ENCODE results near the gene CMC2.

The CMC2 gene

GRCh38 chr16:81008505-81008789 is 1.8 kb upstream of the CMC2 start:
- H3K36me3 ChIP-seq (ENCODE audit: control insufficient read depth in 2 of 2, insufficient read depth in 1 of 2, low read length in 2 of 2), result peaks cover 16 to 38% of the 10 kb centered on the region in 2 experiments
- H3K4me1 ChIP-seq (ENCODE audit: control insufficient read depth, insufficient read depth, low read length), result 0 out of 2 replicates have a peak, but pooled peaks cover 3% of the 10 kb centered on the region
- no peak overlapping the region for H3K27ac ChIP-seq (ENCODE audit: extremely low read depth, low read depth, low read length)
- peak overlapping the region; percentile 70 for H3K4me3 ChIP-seq (ENCODE audit: low read depth, low read length)
- CTCF ChIA-PET, result interaction anchor here (2.7 kb wide), 1 partner anchor 27 kb away, joined by 6 read pairs; the partner anchor contains the start of gene ATMIN
- no peaks in the 10 kb centered on the region for H3K9me3 ChIP-seq (ENCODE audit: control insufficient read depth, insufficient read depth, low read depth, low read length)
- TF ChIP-seq ZSCAN18 (tag by site-specific recombination; IDR thresholded peaks at IDR 0.05) (no peak), ZNF664 (tag by site-specific recombination; IDR thresholded peaks at IDR 0.05) (no peak), REPIN1 (tag by site-specific recombination; IDR thresholded peaks at IDR 0.05; ENCODE audit: low read depth) (no peak), KLF1 (tag by site-specific recombination; IDR thresholded peaks at IDR 0.05) (no peak), ZNF677 (tag by site-specific recombination; IDR thresholded peaks at IDR 0.05) (no peak), ZXDB (tag by site-specific recombination; IDR thresholded peaks at IDR 0.05) (no peak), RBAK (tag by site-specific recombination; IDR thresholded peaks at IDR 0.05) (no peak), ZSCAN23 (tag by site-specific recombination; IDR thresholded peaks at IDR 0.05) (no peak), PRDM6 (tag by site-specific recombination; IDR thresholded peaks at IDR 0.05) (no peak), GFI1B (tag by site-specific recombination; IDR thresholded peaks at IDR 0.05) (no peak), ZNF416 (tag by site-specific recombination; IDR thresholded peaks at IDR 0.05) (no peak), ZNF514 (tag by site-specific recombination; IDR thresholded peaks at IDR 0.05) (no peak), ZNF350 (tag by site-specific recombination; IDR thresholded peaks at IDR 0.05) (no peak), ZNF292 (tag by site-specific recombination; IDR thresholded peaks at IDR 0.05; ENCODE audit: borderline replicate concordance, low read depth) (no peak), ZNF157 (tag by site-specific recombination; IDR thresholded peaks at IDR 0.05) (no peak), ZNF148 (tag by site-specific recombination; IDR thresholded peaks at IDR 0.05; ENCODE audit: borderline replicate concordance) (no peak), HOXD13 (CRISPR knock-in tag; IDR thresholded peaks at IDR 0.05; ENCODE audit: borderline replicate concordance) (no peak)
- POLR2A ChIA-PET, result no interaction called here

- H3K27ac ChIP-seq (ENCODE audit: extremely low read depth, low read depth, low read length), result peak overlapping the region; percentile 86
- ChIA-PET POLR2A (interaction anchor here (0.6 to 1.4 kb wide), 11 partner anchors 9 to 308 kb away, joined by 3 to 12 read pairs (median 4); partner anchors contain the start of genes ATMIN, C16orf46 and GAN), CTCF (interaction anchor here (1.0 to 1.6 kb wide), 2 partner anchors 29 to 32 kb away, joined by 3 read pairs; partner anchors contain the start of gene ATMIN)
- H3K4me3 ChIP-seq (ENCODE audit: low read depth, low read length), result peak overlapping the region; percentile 70
- peaks cover 0 to 18% of the 10 kb centered on the region in 2 experiments; a peak in 1 of 3 replicates for H3K36me3 ChIP-seq (ENCODE audit: control insufficient read depth in 2 of 2, insufficient read depth in 1 of 2, low read length in 2 of 2)
- H3K4me1 ChIP-seq (ENCODE audit: control insufficient read depth, insufficient read depth, low read length), result 0 out of 2 replicates have a peak, but pooled peaks cover 3% of the 10 kb centered on the region
- no peaks in the 10 kb centered on the region for H3K9me3 ChIP-seq (ENCODE audit: control insufficient read depth, insufficient read depth, low read depth, low read length)
- TF ChIP-seq MZF1 (tag by site-specific recombination; IDR thresholded peaks at IDR 0.05; ENCODE audit: borderline replicate concordance) (no peak; the same call in 1 of the 2 replicates), BCL11B (tag by site-specific recombination; IDR thresholded peaks at IDR 0.05; ENCODE audit: low read depth) (no peak), ZNF580 (tag by site-specific recombination; IDR thresholded peaks at IDR 0.05) (no peak), IKZF3 (tag by site-specific recombination; IDR thresholded peaks at IDR 0.05) (no peak), HIC1 (tag by site-specific recombination; IDR thresholded peaks at IDR 0.05) (no peak), REST (tag by site-specific recombination; IDR thresholded peaks at IDR 0.05) (no peak), ZNF501 (tag by site-specific recombination; IDR thresholded peaks at IDR 0.05) (no peak)
Measured at GRCh38 chr16:81006211-81006812, 373 bp downstream of the CMC2 start.
